Ascending aorta (tissue), 2 donors: ENCODE data around the gene CHST4. TPM values are rescaled to one million over a fixed set of nuclear protein-coding genes. Genes with fewer than 3 reads are reported as not detected.
A peak's percentile ranks its signal among the peaks of the same experiment; 100 is the strongest.
"Not testable (repeated sequence)": the region's sequence is repeated elsewhere in the genome, so short reads cannot be mapped to it uniquely, and the experiment has no call there.

Source experiments
- DNase-seq, 2 donors: peaks; one replicate each; pipeline ENCODE4 v3.0.0-alpha.2; 2019; ENCODE audit warnings: low spot score in 2 of 2
- H3K27ac ChIP-seq, 2 donors: fragments of 200-600 bp; sonication (generic); one replicate each; pipeline ENCODE4 v1.5.1; 2016 to 2017; ENCODE audit warnings: mild to moderate bottlenecking in 1 of 2
- H3K27me3 ChIP-seq: fragments of 200-600 bp; sonication (generic); one replicate; pipeline ENCODE4 v1.5.1; 2017
- H3K36me3 ChIP-seq, 2 donors: fragments of 200-600 bp; sonication (generic); one replicate each; pipeline ENCODE4 v1.5.1; 2016
- H3K4me1 ChIP-seq, 2 donors: fragments of 200-600 bp; sonication (generic); one replicate each; pipeline ENCODE4 v1.5.1; 2016 to 2017; ENCODE audit warnings: mild to moderate bottlenecking in 1 of 2
- H3K4me3 ChIP-seq, 2 donors: fragments of 200-600 bp; sonication (generic); one replicate each; pipeline ENCODE4 v1.5.1; 2016 to 2017; ENCODE audit warnings: mild to moderate bottlenecking in 1 of 2
- H3K9me3 ChIP-seq, 2 donors: fragments of 200-600 bp; sonication (generic); one replicate each; pipeline ENCODE4 v1.5.1; 2016
- intact Hi-C: fragments of 100-400 bp; cut with DNase I; formaldehyde crosslinking; loops from one replicate; pipeline ENCODE4 v1.15.1; 2023
- total RNA-seq: library from RNA; depleted of rRNA; stranded (reverse); fragments of >200 nt; gene quantifications from one replicate; pipeline ENCODE4 v1.1.0, GENCODE V29; 2016
- TF ChIP-seq, protein P1 (sequence below), 3 experiments: fragments of 200-600 bp in 2 of 3; fragments of 450-650 bp in 1 of 3; sonication (generic) in 2 of 3; IDR thresholded peaks; one replicate each; pipeline ENCODE4 v1.5.1; 2016 to 2019; ENCODE audit warnings: antibody characterized with exemption in 3 of 3, mild to moderate bottlenecking in 1 of 3, moderate library complexity in 1 of 3

CHST4 gene
- total RNA-seq, 1 donor from 2014 or later = not detected

DNA sequence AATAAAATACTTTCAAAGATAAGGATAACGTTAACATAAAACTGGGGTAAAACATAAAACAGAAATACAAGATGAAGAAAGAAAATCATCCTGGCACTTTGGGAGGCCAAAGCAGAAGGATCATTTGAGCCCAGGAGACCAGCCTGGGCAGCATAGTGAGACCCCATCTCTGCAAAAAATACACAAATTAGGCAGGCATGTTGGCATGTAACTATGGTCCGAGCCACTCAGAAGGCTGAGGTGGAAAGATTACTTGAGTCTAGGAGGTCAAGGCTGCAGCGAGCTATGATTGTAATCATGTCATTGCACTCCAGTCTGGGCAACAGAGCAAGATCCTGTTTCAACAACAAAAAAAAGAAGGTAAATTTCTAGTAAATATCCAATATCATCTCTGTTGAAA is 31.1 kb downstream of the CHST4 start:
- Histone ChIP-seq H3K27me3 (no peaks in the 10 kb centered on the region), H3K4me3 (no peak overlapping the region), H3K9me3 (no peaks in the 10 kb centered on the region), H3K36me3 (no peaks in the 10 kb centered on the region), H3K27ac (no peak overlapping the region), H3K4me1 (no peaks in the 10 kb centered on the region)
- TF ChIP-seq, protein P1, sequence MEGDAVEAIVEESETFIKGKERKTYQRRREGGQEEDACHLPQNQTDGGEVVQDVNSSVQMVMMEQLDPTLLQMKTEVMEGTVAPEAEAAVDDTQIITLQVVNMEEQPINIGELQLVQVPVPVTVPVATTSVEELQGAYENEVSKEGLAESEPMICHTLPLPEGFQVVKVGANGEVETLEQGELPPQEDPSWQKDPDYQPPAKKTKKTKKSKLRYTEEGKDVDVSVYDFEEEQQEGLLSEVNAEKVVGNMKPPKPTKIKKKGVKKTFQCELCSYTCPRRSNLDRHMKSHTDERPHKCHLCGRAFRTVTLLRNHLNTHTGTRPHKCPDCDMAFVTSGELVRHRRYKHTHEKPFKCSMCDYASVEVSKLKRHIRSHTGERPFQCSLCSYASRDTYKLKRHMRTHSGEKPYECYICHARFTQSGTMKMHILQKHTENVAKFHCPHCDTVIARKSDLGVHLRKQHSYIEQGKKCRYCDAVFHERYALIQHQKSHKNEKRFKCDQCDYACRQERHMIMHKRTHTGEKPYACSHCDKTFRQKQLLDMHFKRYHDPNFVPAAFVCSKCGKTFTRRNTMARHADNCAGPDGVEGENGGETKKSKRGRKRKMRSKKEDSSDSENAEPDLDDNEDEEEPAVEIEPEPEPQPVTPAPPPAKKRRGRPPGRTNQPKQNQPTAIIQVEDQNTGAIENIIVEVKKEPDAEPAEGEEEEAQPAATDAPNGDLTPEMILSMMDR (IDR thresholded peaks at IDR 0.05) = no peak
- no peak for DNase-seq
- intact Hi-C loops = no loop called here

DNA sequence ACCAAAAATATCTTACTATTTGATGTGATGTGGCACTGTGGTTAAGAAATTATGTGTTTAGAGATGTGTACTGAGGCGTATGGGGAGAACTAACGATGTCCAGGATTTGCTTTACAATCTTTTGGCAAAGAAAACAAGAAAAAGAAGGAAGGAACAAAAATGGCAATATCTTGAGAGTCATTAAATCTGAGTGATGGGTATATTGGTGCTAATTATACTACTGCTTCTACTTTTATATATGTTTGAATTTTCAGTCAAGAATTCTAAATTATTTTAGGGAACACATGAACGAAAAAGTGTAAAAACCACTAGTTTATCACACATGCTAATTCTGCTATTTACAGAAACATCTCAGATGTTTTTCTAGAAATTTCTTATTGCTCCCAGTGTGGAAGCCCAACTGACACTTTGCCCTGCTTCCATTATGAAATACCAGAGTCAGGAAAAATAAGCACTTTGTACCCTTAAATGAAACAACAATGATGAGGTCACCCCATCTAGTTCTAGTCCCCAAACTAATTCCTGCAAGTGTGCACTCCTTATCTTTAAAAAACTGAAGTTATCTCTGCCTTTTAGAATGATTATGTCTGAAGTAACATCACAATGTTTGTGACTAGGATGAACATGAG is 31.8 kb downstream of the CHST4 start:
- H3K36me3 ChIP-seq = no peaks in the 10 kb centered on the region
- no peaks in the 10 kb centered on the region for H3K4me1 ChIP-seq
- H3K4me3 ChIP-seq = no peak overlapping the region
- no peaks in the 10 kb centered on the region for H3K27me3 ChIP-seq
- intact Hi-C loops = no loop called here
- no peak for DNase-seq
- H3K27ac ChIP-seq = no peak overlapping the region
- TF ChIP-seq, protein P1 (IDR thresholded peaks at IDR 0.05) = no peak
- H3K9me3 ChIP-seq = no peaks in the 10 kb centered on the region

DNA sequence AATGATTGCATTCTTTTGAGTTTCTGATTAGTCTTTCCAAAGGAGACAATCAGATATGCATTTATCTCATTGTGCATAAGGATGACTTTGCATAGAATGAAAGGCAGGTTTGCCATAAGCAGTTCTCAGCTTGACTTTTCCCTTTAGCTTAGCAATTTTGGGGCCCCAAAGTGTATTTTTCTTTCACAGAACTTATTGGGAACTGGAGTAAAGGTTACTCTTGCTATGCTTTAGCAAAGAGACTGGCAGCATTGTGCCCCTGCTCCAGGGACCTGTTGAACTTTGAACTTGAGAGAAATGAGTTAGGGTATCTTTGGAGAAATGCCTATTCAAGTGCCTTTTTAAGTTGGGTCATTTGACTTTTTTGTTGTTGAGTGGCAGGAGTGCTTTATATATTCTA is 33.6 kb downstream of the CHST4 start:
- Histone ChIP-seq H3K4me1 (peaks cover 0 to 4% of the 10 kb centered on the region in 2 donors), H3K36me3 (no peaks in the 10 kb centered on the region), H3K27me3 (no peaks in the 10 kb centered on the region), H3K27ac (no peak overlapping the region), H3K4me3 (no peak overlapping the region), H3K9me3 (no peaks in the 10 kb centered on the region)
- TF ChIP-seq, protein P1 (IDR thresholded peaks at IDR 0.05) = no peak
- DNase-seq = no peak
- intact Hi-C loops = loop anchor here (10.0 kb wide), 1 partner anchor 875 kb away; the partner anchor contains the start of gene MTSS2

DNA sequence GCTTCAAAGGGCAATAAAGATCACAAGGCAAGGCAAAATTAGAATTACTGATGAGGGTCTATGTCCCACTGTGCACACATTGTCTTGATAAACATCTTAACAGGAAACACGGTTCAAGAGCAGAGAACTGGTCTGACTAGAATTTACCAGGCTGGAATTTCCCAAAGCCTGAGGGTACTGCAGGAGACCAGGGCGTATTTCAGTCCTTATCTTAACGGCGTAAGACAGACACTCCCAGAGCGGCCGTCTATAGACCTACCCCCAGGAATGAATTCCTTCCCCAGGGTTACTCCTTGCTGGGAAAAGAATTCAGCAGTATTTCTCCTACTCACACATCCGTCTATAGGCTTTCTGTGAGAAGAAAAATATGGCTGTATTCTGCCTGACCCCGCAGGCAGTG is 35.7 kb downstream of the CHST4 start:
- not testable (repeated sequence) for DNase-seq, H3K4me3 ChIP-seq, H3K9me3 ChIP-seq, H3K27me3 ChIP-seq, H3K36me3 ChIP-seq, H3K4me1 ChIP-seq, H3K27ac ChIP-seq
- intact Hi-C loops = loop anchor here (10.0 kb wide), 1 partner anchor 877 kb away; the partner anchor contains the start of gene MTSS2

DNA sequence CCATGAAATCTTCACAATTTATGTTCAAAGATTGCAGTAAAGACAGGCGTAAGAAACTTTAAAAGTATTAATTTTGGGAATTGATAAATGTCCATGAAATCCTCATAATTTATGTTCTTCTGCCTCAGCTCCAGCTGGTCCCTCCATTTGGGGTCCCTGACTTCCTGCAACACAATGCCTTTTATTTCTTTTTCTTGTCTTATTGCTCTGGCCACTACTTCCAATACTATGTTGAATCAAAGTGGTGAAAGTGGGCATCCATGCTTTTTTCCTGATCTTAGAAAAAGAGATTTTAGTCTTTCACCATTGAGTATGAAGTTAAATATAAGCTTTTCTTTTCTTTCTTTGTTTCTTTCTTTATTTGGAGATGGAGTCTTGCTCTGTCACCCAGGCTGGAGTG is 36.3 kb downstream of the CHST4 start:
- TF ChIP-seq, protein P1 (IDR thresholded peaks at IDR 0.05) = no peak
- intact Hi-C loops = loop anchor here (10.0 kb wide), 1 partner anchor 878 kb away; the partner anchor contains the start of gene MTSS2

DNA sequence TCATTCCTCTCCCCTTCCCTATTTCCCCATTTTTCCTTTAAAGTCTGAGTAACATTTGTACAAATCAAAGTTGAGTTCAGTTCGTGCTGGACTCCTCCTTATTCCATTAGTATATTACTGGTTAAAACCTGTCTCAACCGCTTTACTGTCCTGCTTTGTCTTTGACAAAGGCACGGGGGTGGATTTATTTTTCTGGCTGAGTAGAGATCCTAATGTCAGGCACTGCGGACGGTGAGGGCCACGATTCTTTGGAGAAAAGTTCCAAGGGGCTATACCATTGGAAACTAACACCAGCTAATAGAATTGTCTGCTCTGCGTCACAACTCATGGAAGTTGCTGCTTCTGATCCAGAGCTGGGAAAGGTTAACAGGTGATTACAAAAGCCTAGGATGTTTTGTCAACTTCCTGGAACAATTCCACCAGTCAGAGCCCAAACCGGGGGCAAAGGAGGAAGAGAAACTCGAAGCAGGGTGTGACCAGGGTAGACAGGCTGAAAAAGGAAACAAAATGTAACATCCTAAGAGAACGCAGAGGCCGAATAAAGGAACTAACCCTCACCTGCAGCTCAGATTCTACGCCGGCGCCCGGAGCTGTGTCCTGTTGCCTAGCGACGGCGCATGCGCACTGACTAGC is 38.2 kb downstream of the CHST4 start:
- intact Hi-C loops = loop anchor here (10.0 kb wide), 1 partner anchor 880 kb away; the partner anchor contains the start of gene MTSS2
- DNase-seq = no peak
- no peaks in the 10 kb centered on the region for H3K9me3 ChIP-seq
- no peaks in the 10 kb centered on the region for H3K36me3 ChIP-seq
- peaks cover 0 to 4% of the 10 kb centered on the region in 2 donors for H3K4me1 ChIP-seq
- H3K27ac ChIP-seq = peak overlapping the region in 1 of 2 donors; percentile 65
- peak overlapping the region; percentile 69 to 89 for H3K4me3 ChIP-seq
- no peaks in the 10 kb centered on the region for H3K27me3 ChIP-seq
- TF ChIP-seq, protein P1 (IDR thresholded peaks at IDR 0.05) = no peak

More for the DNA sequence above, 36.3 kb downstream of the CHST4 start:
- no peak for DNase-seq
- Histone ChIP-seq H3K4me1 (peaks cover 0 to 4% of the 10 kb centered on the region in 2 donors), H3K27me3 (no peaks in the 10 kb centered on the region), H3K9me3 (no peaks in the 10 kb centered on the region), H3K4me3 (no peak overlapping the region), H3K27ac (no peak overlapping the region), H3K36me3 (no peaks in the 10 kb centered on the region)
